ENCODE data around the gene GSS.
"Not testable (repeated sequence)": the region's sequence is repeated elsewhere in the genome, so short reads cannot be mapped to it uniquely, and the experiment has no call there.

Gene GSS

GRCh38 chr20:34884260-34884659, 71.3 kb downstream of the GSS start:
- no peak for TF ChIP-seq PAX5 (IDR thresholded peaks at IDR 0.05; ENCODE audit: insufficient read depth, low read length, severe bottlenecking)
- no peak for TF ChIP-seq TAF1 (IDR thresholded peaks at IDR 0.05; ENCODE audit: low read depth, low read length)
- FAIRE-seq (no peak), DNase-seq (ENCODE audit: insufficient read length, low spot score) (no peak)

GRCh38 chr20:34883809-34884208, 71.8 kb downstream of the GSS start:
- TF ChIP-seq POLR2AphosphoS5 (IDR thresholded peaks at IDR 0.05; ENCODE audit: low read depth, low read length) (no peak), PAX5 (IDR thresholded peaks at IDR 0.05; ENCODE audit: insufficient read depth, low read length, severe bottlenecking) (no peak), TAF1 (IDR thresholded peaks at IDR 0.05; ENCODE audit: low read depth, low read length) (no peak), POLR2A (IDR thresholded peaks at IDR 0.05; ENCODE audit: low read depth, low read length) (no peak), SPI1 (IDR thresholded peaks at IDR 0.05; ENCODE audit: low read depth, low read length) (no peak), POU2F2 (IDR thresholded peaks at IDR 0.05; ENCODE audit: low read depth, low read length) (no peak)
- FAIRE-seq (no peak), DNase-seq (ENCODE audit: insufficient read length, low spot score) (no peak)

- TF ChIP-seq POLR2AphosphoS5 (IDR thresholded peaks at IDR 0.05; ENCODE audit: low read depth, low read length) (no peak), POU2F2 (IDR thresholded peaks at IDR 0.05; ENCODE audit: low read depth, low read length) (no peak), PAX5 (IDR thresholded peaks at IDR 0.05; ENCODE audit: insufficient read depth, low read length, severe bottlenecking) (no peak), SPI1 (IDR thresholded peaks at IDR 0.05; ENCODE audit: low read depth, low read length) (no peak), POLR2A (IDR thresholded peaks at IDR 0.05; ENCODE audit: low read depth, low read length) (no peak), TAF1 (IDR thresholded peaks at IDR 0.05; ENCODE audit: low read depth, low read length) (no peak)
- DNase-seq (ENCODE audit: insufficient read length, low spot score) (no peak), FAIRE-seq (no peak)
These were observed 72.4 kb downstream of the GSS start for GRCh38 chr20:34883087-34883688.

- FAIRE-seq: no peak
- TF ChIP-seq PAX5 (IDR thresholded peaks at IDR 0.05; ENCODE audit: insufficient read depth, low read length, severe bottlenecking): no peak
- no peak for TF ChIP-seq POU2F2 (IDR thresholded peaks at IDR 0.05; ENCODE audit: low read depth, low read length)
- no peak for DNase-seq (ENCODE audit: insufficient read length, low spot score)
These were observed 73.9 kb downstream of the GSS start for GRCh38 chr20:34881689-34882088.

GRCh38 chr20:34880971-34881370, 74.6 kb downstream of the GSS start:
- not testable (repeated sequence) for DNase-seq (ENCODE audit: insufficient read length, low spot score); FAIRE-seq

DNA sequence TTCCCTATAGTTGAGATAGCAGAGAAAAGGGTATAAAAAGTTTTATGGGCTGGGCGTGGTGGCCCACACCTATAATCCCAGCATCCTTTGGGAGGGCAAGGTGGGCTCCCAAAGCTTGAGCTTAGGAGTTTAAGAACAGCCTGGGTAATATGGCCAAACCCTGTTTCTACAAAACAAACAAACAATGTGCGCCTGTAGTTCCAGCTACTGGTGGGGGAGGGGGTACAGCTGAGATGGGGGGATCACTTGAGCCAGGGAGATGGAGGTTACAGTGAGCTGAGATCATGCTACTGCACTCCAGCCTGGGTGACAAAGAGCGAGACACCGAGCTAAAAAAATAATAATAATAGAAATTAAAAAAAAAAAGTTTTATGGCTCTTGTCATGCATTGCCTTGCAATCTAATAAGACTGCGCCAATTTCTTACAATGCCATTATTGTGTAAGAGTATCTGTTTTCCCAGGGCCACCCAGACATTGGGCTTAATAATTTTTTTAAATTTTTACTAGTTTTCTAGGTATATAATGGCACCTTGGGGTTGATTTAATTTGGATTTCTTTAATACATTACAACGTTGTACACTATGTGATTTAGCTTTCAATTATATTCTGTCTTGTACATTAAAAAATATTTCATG, 75.3 kb downstream of the GSS start:
- DNase-seq (ENCODE audit: insufficient read length, low spot score) (no peak), FAIRE-seq (no peak)
- no peak for TF ChIP-seq TAF1 (IDR thresholded peaks at IDR 0.05; ENCODE audit: low read depth, low read length)
